Measurements from ENCODE around the gene PAX7. TPM values are rescaled to one million over a fixed set of nuclear protein-coding genes. Genes with fewer than 3 reads are reported as not detected.

The PAX7 gene
- total RNA-seq, 1 donor from 2014 or later: not detected

- intact Hi-C loops (cut with micrococcal nuclease): no loop called here
Observed at GRCh38 chr1:18789246-18789645, 158.6 kb downstream of the PAX7 start.

DNA sequence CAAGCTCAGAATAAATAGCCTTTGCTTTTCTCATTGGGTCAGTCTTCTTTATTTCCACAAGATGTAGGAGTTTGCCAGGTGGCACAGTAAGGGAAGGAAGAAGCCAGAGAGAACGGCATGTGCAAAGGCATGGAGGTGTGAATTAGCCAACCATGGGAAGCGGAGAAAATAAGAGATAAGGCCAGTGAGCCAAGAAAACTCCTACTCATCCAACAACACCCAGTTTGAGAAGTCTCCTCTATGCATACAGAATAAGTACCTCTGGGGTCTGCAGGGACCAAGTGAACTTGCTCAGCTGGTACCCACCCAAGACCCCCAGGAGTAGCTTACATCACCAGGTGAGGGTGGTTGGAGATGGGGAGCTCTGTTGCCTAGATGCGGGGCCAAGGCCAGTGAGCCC is 162.1 kb downstream of the PAX7 start:
- intact Hi-C loops (cut with micrococcal nuclease): no loop called here

GRCh38 chr1:18793164-18793563 is 162.5 kb downstream of the PAX7 start:
- intact Hi-C loops (cut with micrococcal nuclease): no loop called here

GRCh38 chr1:18794051-18794450 is 163.4 kb downstream of the PAX7 start:
- intact Hi-C loops (cut with micrococcal nuclease): no loop called here

DNA sequence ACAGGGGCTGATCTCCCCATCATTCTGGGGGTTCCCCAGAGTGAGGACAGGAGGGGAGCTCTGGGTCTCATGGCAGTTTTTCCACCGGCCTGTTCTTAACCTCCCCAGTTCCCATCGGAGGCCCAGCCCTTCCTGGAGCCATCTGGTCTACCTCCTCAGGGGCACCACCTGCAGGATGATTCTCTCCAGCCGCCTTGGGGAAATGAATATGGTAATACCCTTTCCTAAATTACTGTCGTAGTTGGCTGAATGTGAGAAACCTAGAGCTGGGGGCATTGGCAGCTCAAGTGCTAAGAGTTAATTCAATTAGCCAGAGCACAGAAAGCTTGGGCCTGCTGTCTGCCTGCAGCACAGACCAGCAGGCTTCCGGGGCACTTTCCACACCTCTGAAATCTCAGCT is 163.9 kb downstream of the PAX7 start:
- intact Hi-C loops (cut with micrococcal nuclease): no loop called here

DNA sequence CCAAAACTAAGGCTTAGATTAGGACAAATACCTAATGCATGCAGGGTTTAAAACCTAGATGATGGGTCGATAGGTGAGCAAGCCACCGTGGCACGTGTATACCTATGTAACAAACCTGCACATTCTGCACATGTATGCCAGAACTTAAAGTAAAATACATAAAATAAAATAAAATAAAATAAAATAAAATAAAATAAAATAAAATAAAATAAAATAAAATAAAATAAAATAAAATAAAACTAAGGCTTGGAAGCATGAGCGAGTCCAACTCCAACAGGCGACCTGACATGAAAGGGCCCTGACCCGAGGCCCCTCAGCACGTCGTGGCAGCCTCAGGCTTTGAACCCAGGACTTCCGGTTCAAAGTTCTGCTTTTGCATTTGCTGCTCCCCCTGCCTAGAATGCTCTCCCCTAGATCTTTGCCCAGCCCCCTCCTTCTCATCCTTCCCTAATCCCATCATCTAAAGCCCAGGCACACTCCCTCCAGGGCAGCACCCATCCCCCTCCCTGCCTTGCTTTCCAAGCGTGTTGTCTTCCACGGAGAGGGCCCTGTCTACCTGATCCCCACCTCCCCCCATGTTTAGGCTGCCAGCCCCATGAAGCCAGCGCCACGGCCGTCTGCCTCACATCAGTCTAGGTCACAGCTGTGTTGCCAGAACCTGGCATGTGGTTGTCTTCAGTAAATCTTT is 164.5 kb downstream of the PAX7 start:
- intact Hi-C loops (cut with micrococcal nuclease): no loop called here

GRCh38 chr1:18796950-18797349 is 166.3 kb downstream of the PAX7 start:
- intact Hi-C loops (cut with micrococcal nuclease): no loop called here

Other genes starting within 250 kb of the PAX7 start
- not detected in 2 replicates for gene KLHDC7A, start 149.9 kb upstream of the PAX7 start, total RNA-seq
- not detected in 2 replicates for gene TAS1R2, start 228.8 kb downstream of the PAX7 start, total RNA-seq

All from T-helper 1 cell treated with Interleukin-12 subunit alpha and Interleukin-12 subunit beta and Interleukin-4 antibody, amounts not matched to agents 30 ng/mL and 1 ng/mL, for 36 hours (primary cell).